Activated CD4-positive, alpha-beta T cell treated with anti-CD3 and anti-CD28 coated beads for 4 hours (primary cell): ENCODE measurements around the gene HPRT1.
"Not testable (repeated sequence)": the region's sequence is repeated elsewhere in the genome, so short reads cannot be mapped to it uniquely, and the experiment has no call there.

ENCODE experiments used
- DNase-seq, 2 donors: peaks; one replicate each; pipeline ENCODE4 v3.0.0-alpha.2; 2020

HPRT1 gene

GRCh38 chrX:134460005-134460861 is at the start of gene HPRT1:
HPRT1 (plus strand) TSS chrX:134460165; CDS start chrX:134460312, 147 bp downstream.
- peak; percentile 69 to 80 for DNase-seq

GRCh38 chrX:134416087-134416486 is 43.9 kb upstream of the HPRT1 start:
- DNase-seq = no peak

DNA sequence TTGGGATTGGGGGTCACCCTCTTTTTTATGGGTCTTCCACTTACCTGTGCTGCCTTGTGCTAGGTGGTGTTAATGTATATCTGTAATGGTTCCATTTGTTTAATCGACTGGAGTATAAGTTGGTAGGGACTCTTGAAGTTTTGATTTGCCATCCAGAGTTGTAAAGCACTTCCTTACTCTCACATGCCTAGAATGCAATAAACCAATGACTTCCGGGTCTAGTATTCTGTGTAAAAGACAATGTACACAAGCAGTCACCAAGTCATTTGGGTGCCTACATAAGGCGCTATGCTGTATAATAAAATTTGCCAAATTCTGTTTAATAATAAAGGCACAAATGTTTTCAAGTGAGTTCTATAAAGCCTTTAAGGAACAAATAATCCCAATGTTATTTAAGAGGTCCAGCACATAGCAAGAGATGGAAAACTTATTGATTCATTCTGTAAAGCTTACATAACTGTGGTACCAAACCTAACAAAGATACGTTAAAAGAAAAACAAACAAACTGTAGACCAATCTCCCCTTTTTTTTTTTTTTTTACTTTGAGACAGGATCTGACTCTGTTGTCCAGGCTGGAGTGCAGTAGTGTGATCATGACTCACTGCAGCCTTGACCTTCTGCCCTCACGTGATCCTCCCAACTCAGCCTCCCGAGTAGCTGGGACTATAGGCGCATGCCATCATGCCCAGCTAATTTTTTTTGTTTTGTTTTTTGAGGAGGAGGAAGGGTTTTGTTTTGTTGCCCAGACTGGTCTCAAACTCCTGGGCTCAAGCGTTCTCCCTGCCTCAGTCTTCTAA is 41.5 kb upstream of the HPRT1 start:
- DNase-seq = no peak

DNA sequence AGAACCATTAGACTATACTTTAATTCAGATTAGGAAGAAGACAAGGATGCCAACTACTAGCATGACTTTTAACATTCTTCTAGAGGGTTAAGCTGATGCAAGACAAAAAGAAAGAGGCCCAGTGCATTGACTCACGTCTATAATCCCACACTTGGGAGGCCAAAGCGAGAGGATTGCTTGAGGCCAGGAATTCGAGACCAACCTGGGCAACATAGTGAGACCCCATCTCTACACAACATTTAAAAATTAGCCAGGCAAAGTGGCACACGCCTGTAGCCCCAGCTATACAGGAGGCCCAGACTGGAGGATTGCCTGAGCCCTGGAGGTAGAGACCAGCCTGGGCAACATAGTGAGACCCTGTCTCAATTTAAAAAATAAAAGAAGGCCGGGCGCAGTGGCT is 40.2 kb upstream of the HPRT1 start:
- no peak for DNase-seq

DNA sequence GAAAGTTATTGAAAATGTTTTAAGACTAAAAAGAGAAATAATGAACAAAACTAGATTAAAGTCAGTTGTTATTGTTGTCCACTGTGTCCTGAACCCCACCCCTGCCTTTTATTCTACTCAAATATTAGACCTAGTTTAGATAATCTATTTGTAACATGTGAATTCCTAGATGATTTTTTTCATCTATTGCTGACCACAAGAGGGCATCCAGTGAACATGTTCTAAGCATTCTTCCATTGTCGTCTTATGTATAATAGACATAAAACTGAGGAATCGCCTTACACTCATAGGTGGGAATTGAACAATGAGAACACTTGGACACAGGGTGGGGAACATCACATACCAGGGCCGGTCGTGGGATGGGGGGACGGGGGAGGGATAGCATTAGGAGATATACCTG is 36.4 kb upstream of the HPRT1 start:
- no peak for DNase-seq

DNA sequence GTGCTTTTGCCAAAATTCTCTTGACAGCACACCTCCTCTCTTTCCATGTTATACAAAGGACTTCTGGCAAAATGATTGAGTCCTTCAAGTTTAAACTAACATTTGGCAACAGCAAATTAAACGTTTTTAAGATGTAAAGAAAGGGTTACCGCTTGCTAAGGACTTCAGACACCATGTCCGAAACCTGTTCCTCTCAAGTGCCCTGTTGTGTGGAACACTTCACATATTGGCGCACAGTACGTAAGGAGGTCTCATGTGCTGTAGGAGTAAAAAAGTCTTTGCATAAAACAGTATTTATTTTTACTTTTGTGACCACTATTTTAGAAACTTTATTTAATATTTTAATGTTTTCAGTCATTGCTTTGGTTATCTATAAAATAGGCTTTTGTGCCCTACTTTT is 33.7 kb upstream of the HPRT1 start:
- DNase-seq = no peak

GRCh38 chrX:134431894-134432293 is 28.1 kb upstream of the HPRT1 start:
- DNase-seq = no peak

DNA sequence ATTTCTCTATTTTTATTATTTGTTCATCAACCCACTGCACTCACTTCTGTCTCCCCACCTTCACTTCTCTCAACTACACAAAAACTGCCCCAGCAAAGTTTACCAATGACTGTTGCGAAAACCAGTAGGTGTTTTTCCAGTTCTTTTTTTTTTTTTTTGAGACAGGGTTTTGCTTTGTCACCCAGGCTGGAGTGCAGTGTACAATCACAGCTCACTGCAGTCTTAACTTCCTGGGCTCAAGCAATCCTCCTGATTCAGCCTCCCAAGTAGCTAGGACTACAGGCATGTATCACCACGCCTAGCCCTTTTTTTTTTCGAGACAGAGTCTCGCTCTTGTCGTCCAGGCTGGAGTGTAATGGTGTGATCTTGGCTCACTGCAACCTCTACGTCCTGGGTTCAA is 24.1 kb upstream of the HPRT1 start:
- DNase-seq = no peak

GRCh38 chrX:134443020-134443419 is 16.9 kb upstream of the HPRT1 start:
- DNase-seq = no peak

DNA sequence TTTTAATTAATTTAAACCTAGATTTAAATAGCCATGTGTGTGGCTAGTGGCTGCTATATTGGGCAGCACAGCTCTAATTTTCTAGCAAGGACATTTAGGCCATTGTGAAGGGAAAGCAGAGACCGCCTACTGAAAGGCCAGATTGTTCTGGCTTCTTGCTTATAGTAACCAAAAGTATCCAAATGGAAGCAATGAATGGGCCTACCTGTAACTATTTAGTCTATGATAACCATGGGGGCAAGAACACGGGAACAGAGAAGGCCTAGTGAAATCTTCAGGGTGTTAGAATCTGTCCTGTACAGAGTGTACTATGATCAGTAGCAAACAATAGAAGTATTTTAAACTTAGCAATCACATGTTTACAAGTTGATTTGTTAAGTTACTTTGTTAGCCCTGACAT is 16.5 kb upstream of the HPRT1 start:
- no peak for DNase-seq

- DNase-seq = no peak
These were observed 15.3 kb upstream of the HPRT1 start for GRCh38 chrX:134444681-134445080.

DNA sequence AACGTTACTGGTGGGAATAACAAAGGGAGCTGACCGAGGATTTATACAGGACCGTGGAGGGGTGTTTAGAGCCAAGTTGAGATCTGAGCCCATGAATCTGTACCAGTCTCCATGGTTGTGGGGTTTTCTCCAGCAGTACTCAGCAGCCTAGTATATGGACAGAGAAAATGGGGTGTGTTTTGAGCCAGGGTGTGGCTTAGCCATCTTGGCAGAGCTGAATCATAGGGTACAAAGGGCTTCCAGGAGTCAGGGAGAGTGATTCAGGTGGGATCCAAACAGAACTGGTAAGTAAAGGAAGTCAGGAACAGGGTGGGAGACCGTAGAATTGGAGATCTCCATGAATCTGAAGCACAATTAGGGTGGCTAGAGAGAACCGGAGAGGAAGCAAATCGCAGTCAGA is 7.4 kb upstream of the HPRT1 start:
- no peak for DNase-seq

DNA sequence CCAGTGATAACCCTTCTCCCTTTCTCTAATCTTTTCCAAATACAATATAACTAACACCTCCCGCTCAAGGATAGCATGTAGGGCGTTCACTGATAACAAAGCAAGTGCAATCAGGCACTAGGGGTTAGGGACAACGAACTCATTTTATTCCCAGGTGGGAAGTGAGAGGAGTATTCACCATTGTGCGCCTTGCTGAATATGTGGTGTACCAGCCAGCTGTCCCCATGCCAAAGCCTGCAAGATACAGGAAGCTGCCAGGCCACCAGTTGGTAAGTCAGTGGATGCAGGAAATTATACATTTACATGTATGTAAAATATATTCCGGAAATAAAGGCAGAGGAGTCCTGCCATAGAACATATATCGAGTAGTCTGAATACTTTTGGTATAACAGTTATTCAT is 6.3 kb upstream of the HPRT1 start:
- no peak for DNase-seq

GRCh38 chrX:134454506-134454905 is 5.5 kb upstream of the HPRT1 start:
- no peak for DNase-seq

DNA sequence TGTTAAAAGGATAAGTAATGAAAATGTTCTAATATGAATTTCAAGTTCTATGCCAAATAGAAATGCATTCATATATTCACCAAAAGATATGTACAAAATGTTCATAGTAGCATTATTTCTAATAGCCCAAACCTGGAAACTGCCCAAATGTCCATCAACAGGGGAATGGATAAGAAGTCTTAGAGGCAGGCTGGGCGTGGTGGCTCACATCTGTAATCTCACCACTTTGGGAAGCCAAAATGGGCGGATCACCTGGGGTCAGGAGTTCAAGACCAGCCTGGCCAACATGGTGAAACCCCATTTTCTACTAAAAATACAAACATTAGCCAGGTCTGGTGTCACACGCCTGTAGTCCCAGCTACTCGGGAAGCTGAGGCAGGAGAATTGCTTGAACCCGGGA is 2.3 kb upstream of the HPRT1 start:
- no peak for DNase-seq

DNA sequence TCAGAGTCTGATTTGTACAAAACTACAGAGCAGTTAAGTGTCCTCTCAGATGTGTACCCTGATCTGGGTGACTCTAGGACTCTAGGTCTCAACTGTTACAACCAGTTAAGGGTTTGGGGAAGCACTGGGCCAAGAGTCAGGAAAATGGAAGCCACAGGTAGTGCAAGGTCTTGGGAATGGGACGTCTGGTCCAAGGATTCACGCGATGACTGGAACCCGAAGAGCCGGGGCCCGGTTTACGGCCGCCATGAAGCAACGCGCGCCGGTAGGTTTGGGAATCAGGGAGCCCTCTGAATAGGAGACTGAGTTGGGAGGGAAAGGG is 321 bp upstream of the HPRT1 start:
- DNase-seq = no peak

- no peak for DNase-seq
These were observed 876 bp downstream of the HPRT1 start for GRCh38 chrX:134460862-134461220.

GRCh38 chrX:134461437-134461836 is 1.5 kb downstream of the HPRT1 start:
- no peak for DNase-seq

DNA sequence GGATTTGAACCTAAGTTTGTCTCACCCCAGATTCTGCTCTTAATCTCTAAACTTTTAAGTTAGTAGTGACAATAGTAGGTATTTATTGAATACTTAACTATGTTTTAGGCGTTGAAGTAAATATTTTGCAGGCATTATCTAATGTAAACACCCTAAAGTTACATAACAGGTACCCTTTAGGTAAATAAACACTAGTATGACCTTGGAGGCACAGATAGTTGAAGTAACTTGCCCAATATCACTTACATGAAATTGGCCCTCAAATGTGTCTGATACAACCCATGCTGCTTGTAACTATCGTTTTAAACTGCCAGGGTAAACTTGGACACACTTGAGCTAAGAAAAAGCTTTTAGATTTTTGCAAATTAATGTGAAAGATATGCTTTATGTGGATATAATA is 3.0 kb downstream of the HPRT1 start:
- no peak for DNase-seq

GRCh38 chrX:134464453-134464852 is 4.5 kb downstream of the HPRT1 start:
- not testable (repeated sequence) for DNase-seq

GRCh38 chrX:134469486-134469885 is 9.5 kb downstream of the HPRT1 start:
- no peak for DNase-seq

GRCh38 chrX:134470013-134470412 is 10.0 kb downstream of the HPRT1 start:
- no peak for DNase-seq

DNA sequence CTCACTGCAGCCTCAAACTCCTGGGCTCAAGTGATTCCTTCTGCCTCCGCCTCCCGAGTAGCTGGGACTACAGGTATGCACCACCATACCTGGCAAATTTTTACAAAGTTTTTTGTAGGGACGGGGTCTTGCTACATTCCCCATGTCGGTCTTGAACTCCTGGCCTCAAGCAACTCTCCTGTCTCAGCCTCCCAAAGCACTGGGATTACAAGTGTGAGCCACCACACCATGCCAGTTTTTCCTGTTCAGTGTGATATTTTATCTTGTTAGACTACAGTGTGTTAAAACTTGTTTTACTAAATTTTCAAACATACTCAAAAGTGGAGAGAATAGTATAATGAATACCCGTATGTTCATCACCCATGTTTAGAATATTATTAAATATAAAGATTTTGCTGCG is 12.1 kb downstream of the HPRT1 start:
- no peak for DNase-seq

DNA sequence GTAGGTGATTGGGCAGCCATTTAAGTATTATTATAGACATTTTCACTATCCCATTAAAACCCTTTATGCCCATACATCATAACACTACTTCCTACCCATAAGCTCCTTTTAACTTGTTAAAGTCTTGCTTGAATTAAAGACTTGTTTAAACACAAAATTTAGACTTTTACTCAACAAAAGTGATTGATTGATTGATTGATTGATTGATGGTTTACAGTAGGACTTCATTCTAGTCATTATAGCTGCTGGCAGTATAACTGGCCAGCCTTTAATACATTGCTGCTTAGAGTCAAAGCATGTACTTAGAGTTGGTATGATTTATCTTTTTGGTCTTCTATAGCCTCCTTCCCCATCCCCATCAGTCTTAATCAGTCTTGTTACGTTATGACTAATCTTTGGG is 16.3 kb downstream of the HPRT1 start:
- no peak for DNase-seq

- DNase-seq = no peak
These were observed 18.4 kb downstream of the HPRT1 start for GRCh38 chrX:134478374-134478773.
